GM13977 (cell line): ENCODE data around the gene EEF2K.

ENCODE experiments used
- DNase-seq: peaks from one replicate; pipeline ENCODE4 v3.0.0; 2012; ENCODE audit warnings: low spot score
- CTCF ChIP-seq: IDR thresholded peaks from 2 replicates; pipeline ENCODE4 v1.5.1; 2012; ENCODE audit warnings: mild to moderate bottlenecking, control low read depth; ENCODE audit not compliant: insufficient read depth; ENCODE audit errors: extremely low read depth, missing control alignments
- in situ Hi-C: fragments of 300-500 bp; cut with MboI; formaldehyde crosslinking; loops from one replicate; pipeline ENCODE4 v1.12.0; 2022; ENCODE audit warnings: low sequenced_read_pairs, low pct_unique_long_range_greater_than_20kb, mixed read lengths, inconsistent platforms; ENCODE audit not compliant: unreplicated experiment

The EEF2K gene

GRCh38 chr16:22323173-22323958 is 117.3 kb downstream of the EEF2K start:
- in situ Hi-C loops = loop anchor here (10.0 kb wide), 1 partner anchor 1139 kb away; no protein-coding TSS in a partner anchor
- no peak for DNase-seq
- no peak for TF ChIP-seq CTCF

GRCh38 chr16:22323959-22324786 is 118.1 kb downstream of the EEF2K start:
- TF ChIP-seq CTCF = no peak
- DNase-seq = no peak
- in situ Hi-C loops = loop anchor here (10.0 kb wide), 1 partner anchor 1139 kb away; no protein-coding TSS in a partner anchor

- no peak for DNase-seq
- in situ Hi-C loops = loop anchor here (10.0 kb wide), 1 partner anchor 1140 kb away; no protein-coding TSS in a partner anchor
- TF ChIP-seq CTCF = no peak
Measured at GRCh38 chr16:22324787-22325597, 118.9 kb downstream of the EEF2K start.

GRCh38 chr16:22325598-22326368 is 119.7 kb downstream of the EEF2K start:
- in situ Hi-C loops = loop anchor here (10.0 kb wide), 1 partner anchor 1141 kb away; no protein-coding TSS in a partner anchor
- no peak for TF ChIP-seq CTCF
- DNase-seq = no peak

GRCh38 chr16:22326369-22326652 is 120.2 kb downstream of the EEF2K start:
- no peak for TF ChIP-seq CTCF
- in situ Hi-C loops = loop anchor here (10.0 kb wide), 1 partner anchor 1142 kb away; no protein-coding TSS in a partner anchor
- no peak for DNase-seq
